Activated T-helper 1 cell treated with anti-CD3 and anti-CD28 coated beads, Interleukin-2, amount 50 U/mL, for 16 hours (primary cell): ENCODE measurements around the gene PICALM.
"Not testable (repeated sequence)": the region's sequence is repeated elsewhere in the genome, so short reads cannot be mapped to it uniquely, and the experiment has no call there.

Source experiments
- DNase-seq, 2 donors: peaks; one replicate each; pipeline ENCODE4 v3.0.0-alpha.2; 2020; ENCODE audit warnings: low read depth in 1 of 2, low spot score in 1 of 2

The PICALM gene

GRCh38 chr11:85945296-85945695, 123.6 kb downstream of the PICALM start:
- DNase-seq: no peak

GRCh38 chr11:85941380-85941973, 127.4 kb downstream of the PICALM start:
- no peak for DNase-seq

GRCh38 chr11:85939099-85940015, 129.5 kb downstream of the PICALM start:
- DNase-seq: no peak

- no peak for DNase-seq
Measured at GRCh38 chr11:85937835-85938234, 131.0 kb downstream of the PICALM start.

GRCh38 chr11:85935751-85936150, 133.1 kb downstream of the PICALM start:
- no peak for DNase-seq

- DNase-seq: no peak
Measured at GRCh38 chr11:85934596-85935169, 134.2 kb downstream of the PICALM start.

- DNase-seq: no peak
Measured at GRCh38 chr11:85930879-85931366, 138.0 kb downstream of the PICALM start.

- not testable (repeated sequence) for DNase-seq
Measured at GRCh38 chr11:85926653-85927214, 142.2 kb downstream of the PICALM start.

- DNase-seq: no peak
Measured at GRCh38 chr11:85923455-85923854, 145.4 kb downstream of the PICALM start.

- DNase-seq: no peak
Measured at GRCh38 chr11:85922367-85922766, 146.5 kb downstream of the PICALM start.

GRCh38 chr11:85918910-85919794, 149.7 kb downstream of the PICALM start:
- no peak for DNase-seq

- DNase-seq: no peak
Measured at GRCh38 chr11:85914425-85914824, 154.5 kb downstream of the PICALM start.

GRCh38 chr11:85913513-85913912, 155.4 kb downstream of the PICALM start:
- no peak for DNase-seq

- no peak for DNase-seq
Measured at GRCh38 chr11:85912414-85912813, 156.5 kb downstream of the PICALM start.
